Raji (cell line): ENCODE data around the gene HOXD11.

ENCODE experiments used
- POLR2A ChIP-seq: IDR thresholded peaks from 2 replicates; pipeline ENCODE4 v1.6.1; 2011; ENCODE audit warnings: low read depth, low read length, control low read depth; ENCODE audit not compliant: insufficient read depth

HOXD11 gene

GRCh38 chr2:176078541-176079284 is 28.4 kb upstream of the HOXD11 start:
- no peak for TF ChIP-seq POLR2A

- no peak for TF ChIP-seq POLR2A
Measured at GRCh38 chr2:176079285-176079830, 27.7 kb upstream of the HOXD11 start.

- TF ChIP-seq POLR2A: no peak
Measured at GRCh38 chr2:176079831-176080539, 27.1 kb upstream of the HOXD11 start.

GRCh38 chr2:176080540-176081375 is 26.3 kb upstream of the HOXD11 start:
- TF ChIP-seq POLR2A: no peak

- TF ChIP-seq POLR2A: no peak
Measured at GRCh38 chr2:176081376-176081836, 25.7 kb upstream of the HOXD11 start.

- TF ChIP-seq POLR2A: no peak
Measured at GRCh38 chr2:176081837-176082524, 25.1 kb upstream of the HOXD11 start.

GRCh38 chr2:176082525-176082823 is 24.6 kb upstream of the HOXD11 start:
- TF ChIP-seq POLR2A: no peak

- no peak for TF ChIP-seq POLR2A
Measured at GRCh38 chr2:176082824-176083751, 24.0 kb upstream of the HOXD11 start.

GRCh38 chr2:176083796-176084261 is 23.3 kb upstream of the HOXD11 start, which contains the start of gene EVX2:
Gene EVX2, minus strand, starts transcription at chr2:176083962. Its CDS starts 186 bp downstream, at chr2:176083776.
- TF ChIP-seq POLR2A: no peak

- no peak for TF ChIP-seq POLR2A
Measured at GRCh38 chr2:176084611-176085119, 22.4 kb upstream of the HOXD11 start.

- TF ChIP-seq POLR2A: no peak
Measured at GRCh38 chr2:176085120-176085788, 21.8 kb upstream of the HOXD11 start.

GRCh38 chr2:176085861-176086771 is 21.0 kb upstream of the HOXD11 start:
- no peak for TF ChIP-seq POLR2A
